ENCODE data around the gene HDAC4.

HDAC4 gene

DNA sequence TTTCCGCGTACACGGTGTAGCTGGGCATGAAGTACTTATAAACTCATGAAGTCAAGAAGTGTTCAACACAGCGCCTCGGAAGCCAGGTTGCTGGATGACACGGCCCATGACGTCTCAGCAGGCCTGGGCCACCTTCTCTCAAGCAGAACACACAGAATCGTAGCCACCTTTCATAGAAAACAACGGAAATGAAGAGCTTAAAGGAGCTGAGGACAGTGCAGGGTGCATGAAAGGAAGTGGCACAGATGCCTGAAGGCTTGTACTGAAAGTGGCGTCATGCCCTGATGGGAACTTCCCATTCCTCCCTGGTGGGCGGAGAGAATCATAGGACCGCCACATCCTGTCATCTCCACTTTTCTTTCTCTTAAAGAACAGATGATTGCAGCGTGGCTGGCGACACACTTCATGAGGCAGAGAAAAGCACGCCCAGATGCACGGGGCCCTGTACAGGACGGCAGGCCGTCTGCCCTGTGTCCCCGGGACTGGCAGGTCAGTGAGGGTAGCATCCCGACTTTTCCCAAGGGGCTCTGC is 31.1 kb downstream of the HDAC4 start:
- peak; percentile 30 to 47 for DNase-seq (ENCODE audit: low read depth in 2 of 2)

DNA sequence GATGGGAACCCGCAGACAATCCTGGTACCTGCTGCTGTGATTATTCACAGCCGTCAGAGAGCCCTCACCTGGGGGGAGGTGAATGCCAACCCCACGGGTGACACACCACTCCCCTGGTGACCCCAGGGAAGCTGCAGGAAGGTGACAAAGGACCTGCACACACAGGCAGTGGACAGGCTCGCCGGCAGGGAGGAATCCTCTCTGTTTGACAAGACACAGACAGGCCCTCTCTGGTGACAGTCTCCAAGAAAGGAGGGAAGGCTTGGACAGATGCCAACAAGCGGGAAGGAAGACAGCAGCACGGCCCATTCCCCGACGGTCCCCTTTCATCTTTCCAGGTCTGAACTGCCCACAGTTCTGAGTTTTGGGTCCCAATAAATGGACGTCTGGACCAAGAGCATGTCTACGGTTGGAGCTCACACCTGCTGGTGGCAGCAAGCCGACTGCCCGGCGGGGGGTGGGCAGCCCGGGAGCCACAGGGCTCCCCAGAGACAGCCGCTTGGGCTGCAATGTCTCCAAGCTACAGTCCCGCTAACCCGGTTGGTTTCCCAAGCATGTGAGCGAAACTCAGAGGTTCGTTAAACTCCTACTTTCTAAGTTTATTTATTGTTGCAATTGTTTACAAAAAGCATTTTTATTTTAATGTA is 31.8 kb downstream of the HDAC4 start:
- DNase-seq (ENCODE audit: low read depth in 2 of 2) = no peak

DNA sequence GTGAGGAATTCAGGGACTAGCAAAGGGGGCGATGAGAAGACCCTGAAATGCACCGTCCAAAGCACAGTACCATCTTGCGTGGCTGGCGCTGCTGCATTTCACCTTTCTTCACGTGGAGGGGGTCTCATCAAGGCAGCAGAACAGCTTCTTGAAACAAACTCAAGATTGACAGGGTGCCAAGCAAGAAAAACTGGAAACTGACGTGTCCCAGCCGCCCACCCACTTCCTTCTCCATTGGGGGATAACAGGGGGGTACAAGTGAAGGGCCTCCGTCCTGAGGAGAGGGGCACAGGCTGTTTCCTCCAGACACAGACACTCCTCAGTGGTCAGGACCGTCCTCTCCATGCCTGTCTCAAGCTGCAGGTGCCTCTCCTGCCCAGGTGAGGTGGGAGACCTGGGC is 32.5 kb downstream of the HDAC4 start:
- no peak for DNase-seq (ENCODE audit: low read depth in 2 of 2)

DNA sequence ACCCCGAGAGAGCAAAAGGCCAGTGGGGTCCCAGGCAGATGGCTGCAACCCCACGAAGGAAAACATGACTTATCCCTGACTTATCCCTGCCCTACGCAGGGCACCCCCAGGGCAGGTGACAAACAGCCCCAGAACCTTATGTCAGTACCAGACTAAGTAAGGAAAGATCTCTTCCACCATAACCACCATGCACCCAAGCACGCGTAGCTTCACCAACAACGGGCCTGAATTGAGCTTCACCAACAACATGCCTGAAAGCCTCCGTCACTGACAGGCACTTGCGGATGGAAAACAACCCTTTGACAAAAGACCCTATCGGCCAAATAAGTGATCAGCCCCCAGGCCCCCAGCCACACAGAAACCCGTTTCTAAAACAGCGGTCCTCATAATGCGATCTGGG is 34.1 kb downstream of the HDAC4 start:
- DNase-seq (ENCODE audit: low read depth in 2 of 2) = no peak

DNA sequence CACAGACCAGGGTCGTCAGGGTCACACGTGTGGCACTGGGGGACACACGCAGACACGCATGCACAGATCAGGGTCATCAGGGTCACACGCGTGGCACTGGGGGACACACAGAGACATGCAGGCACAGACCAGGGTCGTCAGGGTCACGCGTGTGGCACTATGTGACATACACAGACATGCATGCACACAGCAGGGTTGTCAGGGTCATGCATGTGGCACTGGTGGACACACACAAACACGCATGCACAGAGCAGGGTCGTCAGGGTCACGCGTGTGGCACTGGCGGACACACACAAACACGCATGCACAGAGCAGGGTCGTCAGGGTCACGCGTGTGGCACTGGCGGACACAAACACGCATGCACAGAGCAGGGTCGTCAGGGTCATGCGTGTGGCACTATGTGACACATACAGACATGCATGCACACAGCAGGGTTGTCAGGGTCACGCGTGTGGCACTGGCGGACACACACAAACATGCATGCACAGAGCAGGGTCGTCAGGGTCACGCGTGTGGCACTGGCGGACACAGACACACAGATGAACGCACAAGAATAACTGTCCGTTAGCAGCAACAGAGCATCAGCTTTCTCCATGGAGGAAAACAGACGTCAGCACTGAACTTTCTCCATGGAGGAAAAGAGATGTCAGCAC is 34.9 kb downstream of the HDAC4 start:
- no peak for DNase-seq (ENCODE audit: low read depth in 2 of 2)

DNA sequence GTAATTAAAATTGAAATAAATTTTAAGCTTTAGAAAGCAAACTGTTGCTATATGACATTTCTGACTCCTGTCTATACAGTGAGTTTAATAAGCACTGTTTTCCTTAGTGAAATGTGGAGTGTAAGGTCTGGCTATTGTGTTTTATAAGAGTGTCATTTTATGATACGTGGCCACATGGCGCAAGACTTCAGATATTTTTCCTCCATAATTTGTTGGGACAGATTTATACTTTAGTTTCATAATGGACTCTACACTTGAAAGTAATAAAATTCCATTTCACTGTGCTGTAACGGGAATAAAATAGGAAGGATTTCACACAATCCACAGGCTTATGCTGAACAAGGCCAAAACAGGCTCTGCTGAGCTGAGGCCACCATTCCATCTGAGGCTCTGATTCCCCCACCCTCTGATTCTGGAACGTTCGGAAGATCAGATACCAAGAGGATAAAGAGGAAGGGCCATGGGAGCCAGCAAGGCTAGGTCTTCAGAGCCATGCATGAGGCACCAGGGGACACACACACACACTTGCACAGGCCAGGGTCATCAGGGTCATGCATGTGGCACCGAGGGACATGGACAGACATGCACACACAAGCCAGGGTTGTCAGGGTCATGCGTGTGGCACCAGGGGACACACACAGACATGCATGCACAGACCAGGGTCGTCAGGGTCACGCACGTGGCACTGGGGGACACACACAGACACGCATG is 35.6 kb downstream of the HDAC4 start:
- no peak for DNase-seq (ENCODE audit: low read depth in 2 of 2)

DNA sequence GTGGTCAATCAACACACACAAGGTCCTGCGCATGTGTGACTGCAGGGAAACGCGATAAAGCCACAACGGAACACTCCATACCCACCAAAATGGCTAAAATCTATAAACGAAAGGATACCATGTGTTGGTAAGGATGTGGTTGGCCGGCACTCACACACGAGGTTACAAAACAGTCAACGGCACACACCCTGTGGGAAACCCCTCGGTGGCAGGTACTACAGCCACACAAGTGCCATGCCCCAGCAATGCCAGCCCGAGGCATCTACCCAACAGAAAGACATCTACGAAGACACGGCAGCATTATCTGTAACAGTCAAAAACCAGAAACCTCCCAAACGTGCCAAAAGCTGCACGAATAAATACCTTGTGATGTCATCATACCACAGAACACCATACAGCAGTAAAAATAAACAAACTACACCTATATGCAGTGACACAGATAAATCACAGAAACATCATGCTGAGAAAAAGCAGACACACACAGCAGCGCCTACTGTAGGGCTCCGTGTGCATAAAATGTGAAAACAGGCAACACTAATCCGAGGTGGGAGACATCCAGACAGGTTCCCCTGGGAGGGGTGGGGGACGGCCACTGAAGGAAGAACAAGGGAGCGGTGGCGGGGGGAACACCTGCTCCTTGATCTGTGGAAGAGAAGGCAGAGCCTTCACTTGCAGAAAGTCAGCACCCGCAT is 36.7 kb downstream of the HDAC4 start:
- peak; percentile 6 to 11 for DNase-seq (ENCODE audit: low read depth in 2 of 2)

DNA sequence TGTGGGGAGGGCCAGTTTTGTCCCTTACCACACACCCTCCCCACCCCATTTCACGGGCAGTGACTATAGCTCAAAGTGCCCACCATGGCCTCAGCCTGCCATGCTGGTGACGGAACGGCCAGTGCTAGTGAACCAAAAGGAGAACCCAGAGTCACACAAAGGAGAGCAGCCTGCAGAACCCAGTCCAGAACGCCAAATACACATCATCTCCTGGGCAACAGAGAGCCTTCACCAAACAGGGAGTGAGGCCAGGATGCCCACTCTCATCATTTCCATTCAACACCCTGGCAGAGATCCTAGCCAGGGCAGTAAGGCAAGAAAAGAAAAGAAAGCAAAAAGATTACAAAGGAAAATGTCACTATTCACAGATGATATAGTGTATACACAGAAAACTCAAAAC is 38.3 kb downstream of the HDAC4 start:
- no peak for DNase-seq (ENCODE audit: low read depth in 2 of 2)

DNA sequence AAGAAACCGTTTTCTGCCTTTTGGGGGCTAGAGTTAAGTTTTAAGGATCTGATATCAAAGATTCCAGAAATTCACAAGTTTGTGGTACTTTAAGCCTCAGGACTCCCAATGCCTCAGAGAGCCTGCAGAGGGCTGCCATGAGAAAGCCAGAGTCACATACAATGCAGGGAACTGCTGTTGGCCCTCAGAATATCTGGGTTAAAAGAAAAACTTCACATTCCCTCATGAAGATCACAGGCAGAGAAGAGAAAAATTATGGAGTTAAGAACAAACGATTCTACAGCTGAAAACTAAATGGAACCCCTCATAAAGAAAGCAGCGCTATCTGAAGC is 39.5 kb downstream of the HDAC4 start:
- DNase-seq (ENCODE audit: low read depth in 2 of 2) = no peak

DNA sequence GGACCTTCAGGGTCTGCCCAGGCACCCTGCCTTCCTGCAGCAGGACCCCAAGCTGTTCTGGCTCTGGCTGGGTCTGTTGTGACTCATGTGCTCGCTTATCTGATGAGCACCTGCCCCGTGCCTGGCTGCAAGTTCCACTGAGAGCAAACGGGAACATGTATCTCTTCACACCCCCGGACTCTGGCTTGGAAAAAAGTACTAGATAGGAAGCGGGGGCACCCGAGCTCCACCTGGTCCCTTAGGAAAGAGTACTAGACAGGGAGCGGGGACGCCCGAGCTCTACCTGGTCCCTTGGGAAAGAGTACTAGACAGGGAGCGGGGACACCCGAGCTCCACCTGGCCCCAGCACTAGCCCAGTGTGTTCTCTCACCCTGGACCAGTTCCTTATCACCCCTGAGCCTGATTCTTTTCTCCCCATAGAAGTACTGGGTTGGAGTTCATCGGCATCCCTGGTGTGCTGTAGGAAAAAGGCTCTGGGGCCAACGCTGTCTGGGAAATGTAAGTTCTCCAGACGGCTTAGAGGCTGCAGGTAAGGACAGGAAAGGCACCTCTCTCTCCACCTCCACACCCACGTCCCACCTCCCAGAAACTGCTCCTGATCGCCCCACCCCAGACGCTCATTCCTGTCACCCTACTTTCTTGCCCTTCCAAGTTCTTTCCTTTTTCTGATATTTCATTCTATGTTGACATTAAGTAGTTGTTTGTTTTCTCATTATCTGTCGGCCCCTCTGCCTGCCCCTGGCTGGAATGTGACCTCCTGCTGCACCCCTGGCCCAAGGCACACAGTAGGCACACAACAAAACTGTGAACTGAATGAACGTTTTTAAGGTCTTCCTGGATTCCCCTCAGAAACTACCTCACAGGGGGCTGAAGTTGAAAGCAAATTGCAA is 40.2 kb downstream of the HDAC4 start:
- DNase-seq (ENCODE audit: low read depth in 2 of 2) = no peak

DNA sequence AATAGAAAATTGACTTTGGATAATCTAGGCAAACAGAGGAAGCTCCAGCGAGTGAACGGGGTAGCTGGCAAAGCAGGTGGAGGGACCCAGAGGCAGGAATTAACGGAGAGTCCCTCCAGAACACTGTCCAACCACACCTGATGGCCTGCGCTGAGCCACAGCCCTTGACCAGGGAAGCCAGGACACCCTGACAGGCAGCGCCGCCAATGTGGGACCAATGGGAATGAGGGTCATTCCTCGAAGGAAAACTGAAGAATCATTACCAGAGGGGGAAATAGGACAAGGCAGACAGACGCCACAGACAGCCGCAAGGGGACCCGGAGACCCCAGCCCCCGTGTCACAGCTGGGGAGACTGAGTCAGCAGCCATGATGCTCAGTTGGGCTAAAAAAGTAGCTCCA is 40.8 kb downstream of the HDAC4 start:
- DNase-seq (ENCODE audit: low read depth in 2 of 2) = no peak

DNA sequence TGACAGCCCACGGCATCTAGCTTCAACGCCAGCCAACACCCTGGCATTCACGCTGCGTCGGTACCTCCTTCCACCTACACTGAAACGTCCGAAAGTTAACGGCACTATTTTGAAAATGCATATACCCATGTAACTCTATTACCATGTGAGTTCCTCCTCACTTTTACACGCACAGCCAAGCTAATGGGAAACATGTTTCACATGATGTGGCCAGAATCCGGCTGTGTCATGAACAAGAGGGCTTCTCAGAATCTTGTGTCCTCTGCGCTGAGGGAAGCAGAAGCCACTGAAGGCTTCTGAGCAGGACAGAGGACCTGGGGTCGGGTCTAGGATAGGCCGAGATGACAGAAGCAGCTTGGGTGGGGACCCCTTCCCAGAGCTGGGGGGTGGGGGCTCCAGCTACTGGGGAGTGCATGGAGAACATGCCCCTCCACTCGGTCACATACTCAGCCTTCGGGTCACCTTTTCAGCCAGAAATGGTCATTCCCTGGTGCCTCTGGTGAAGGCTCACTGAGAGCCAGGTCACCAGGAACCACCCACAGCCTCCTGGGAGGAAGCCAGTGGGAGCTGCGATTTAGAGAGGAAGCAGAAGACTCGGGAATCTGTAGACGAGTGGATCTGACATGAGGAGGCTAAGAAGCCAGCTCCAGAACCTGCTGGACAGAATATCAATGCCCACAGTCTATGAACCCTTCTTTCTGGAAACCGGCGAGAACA is 41.5 kb downstream of the HDAC4 start:
- DNase-seq (ENCODE audit: low read depth in 2 of 2) = no peak

DNA sequence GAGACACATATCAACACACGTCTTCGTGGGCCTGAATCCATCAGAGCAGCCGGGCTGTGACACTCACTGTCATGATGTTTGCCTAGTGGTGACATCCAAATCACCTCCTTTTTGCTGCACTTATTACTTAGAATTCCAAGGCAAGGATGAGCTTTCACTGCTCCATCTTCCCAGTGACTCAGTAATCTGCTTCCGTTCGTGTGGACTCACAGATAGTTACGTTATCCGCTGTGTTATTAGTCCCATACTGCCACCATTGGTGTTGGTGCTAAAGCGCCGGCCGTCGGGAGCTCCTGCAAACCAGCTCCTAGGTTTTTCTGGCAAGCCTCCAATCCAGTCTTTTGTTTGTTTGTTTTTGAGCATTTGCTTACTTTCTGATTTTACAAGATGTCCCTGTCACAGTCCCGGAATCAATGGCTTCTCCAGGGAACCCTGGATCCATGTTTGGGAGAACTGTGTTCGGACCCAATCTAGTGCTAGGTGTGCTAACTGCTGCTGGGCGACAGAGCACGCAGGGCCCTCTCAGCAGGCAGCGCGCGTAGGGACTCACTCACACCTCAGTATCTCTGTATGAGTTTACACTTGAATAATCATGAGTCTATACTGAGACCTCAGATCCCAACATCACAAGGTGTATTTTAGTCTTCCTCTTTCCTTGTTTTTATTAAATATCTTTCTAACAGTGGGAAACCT is 42.6 kb downstream of the HDAC4 start:
- DNase-seq (ENCODE audit: low read depth in 2 of 2) = no peak

DNA sequence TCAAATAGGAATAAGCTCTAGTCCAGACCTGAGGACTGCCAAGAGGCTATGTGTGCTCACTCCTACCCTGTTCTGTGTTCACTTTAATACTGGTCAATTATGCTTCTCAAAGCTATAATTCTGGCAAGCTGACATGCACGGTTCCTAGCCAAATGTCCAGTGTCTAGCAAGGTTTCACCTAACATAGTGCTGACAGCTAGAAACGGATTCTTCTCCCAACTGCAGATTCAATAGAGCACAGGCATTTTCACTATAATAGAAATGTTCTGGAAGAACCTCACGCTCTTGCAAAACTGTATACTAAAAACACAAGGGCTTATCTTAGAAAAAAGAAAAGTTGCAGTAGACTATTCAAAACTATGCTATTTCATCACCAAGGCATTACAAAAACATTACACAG is 45.1 kb downstream of the HDAC4 start:
- DNase-seq (ENCODE audit: low read depth in 2 of 2) = no peak

DNA sequence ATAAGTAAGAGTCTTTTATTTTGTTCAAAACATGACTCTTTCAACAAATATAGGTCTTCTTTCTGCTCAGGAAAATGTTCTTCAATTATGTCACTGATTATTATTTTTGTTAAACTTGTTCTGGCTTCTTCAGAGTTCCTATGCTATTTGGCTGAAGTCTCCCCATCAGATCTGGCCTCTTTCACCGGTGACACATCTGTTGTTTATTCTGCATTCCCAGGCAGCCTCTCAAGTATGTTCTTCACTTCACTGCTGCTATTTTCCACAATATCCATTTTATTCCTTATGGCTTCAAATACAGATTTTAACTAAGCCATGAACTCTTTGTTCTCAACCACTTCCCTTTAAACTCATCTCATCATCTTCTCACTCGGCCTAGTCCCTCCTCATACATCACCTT is 45.7 kb downstream of the HDAC4 start:
- no peak for DNase-seq (ENCODE audit: low read depth in 2 of 2)

DNA sequence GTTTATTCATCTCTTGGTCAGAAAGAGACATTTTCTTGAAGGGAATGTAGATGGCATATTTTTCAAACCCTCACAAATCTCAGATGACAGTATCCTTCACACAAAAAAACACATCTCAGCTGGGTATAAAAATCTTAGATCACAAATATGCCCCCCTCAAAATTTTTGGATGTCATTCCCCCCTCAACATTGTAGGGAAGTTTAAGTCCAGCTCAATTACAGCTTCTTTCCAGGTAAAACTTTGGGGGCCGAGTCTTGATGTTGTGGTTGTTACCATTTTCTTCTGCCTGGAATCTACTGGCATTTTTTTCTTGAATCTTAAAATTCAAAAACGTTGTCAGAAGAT is 46.1 kb downstream of the HDAC4 start:
- DNase-seq (ENCODE audit: low read depth in 2 of 2) = no peak

DNA sequence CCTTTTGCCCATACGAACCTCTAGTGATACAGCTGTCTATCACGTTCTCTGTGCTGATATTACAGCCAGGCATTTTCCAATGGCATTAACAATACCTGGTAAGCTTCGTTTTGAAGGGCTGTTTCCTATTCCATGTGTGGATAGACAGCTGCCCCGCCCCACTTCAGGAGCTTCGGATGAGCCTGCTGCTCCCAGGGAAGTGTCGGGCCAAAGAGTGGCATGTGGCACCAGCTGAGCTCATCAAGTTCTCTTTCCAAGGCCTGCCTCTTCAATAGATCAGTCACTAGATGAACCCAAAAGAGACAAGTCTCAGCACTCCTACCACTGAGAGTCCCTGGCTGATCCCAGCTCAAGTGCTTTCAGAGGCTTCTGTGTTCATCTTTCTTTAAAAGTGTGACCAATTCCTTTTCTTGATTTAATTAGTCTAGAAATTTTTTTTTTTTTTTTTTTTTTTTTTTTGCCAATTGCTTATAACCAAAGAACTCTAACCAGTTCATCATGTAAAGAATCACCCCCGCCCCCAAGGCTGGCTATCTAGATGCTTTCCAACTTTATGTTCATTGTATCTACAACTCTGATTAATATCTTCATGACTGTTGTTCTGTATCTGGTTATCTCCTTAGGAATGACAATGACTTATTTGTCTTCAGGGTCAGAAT is 46.6 kb downstream of the HDAC4 start:
- no peak for DNase-seq (ENCODE audit: low read depth in 2 of 2)

DNA sequence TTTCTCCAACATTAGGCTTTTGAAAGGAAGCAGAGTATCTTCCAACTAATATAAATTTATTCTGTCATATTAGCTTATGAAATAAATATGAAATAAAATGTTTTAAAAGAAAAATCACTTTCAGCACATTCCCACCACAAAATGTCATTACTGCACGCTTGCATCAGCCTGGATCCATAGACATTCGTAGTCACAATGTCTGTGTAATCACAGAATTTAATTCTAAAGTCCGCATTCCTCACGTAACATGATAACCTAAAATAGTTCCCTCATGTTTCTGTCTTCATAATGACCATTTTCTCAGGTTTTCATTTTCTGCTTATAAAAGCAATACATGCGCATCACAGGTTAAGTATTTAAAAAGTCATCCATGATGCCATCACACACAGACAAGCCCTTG is 47.1 kb downstream of the HDAC4 start:
- no peak for DNase-seq (ENCODE audit: low read depth in 2 of 2)

DNA sequence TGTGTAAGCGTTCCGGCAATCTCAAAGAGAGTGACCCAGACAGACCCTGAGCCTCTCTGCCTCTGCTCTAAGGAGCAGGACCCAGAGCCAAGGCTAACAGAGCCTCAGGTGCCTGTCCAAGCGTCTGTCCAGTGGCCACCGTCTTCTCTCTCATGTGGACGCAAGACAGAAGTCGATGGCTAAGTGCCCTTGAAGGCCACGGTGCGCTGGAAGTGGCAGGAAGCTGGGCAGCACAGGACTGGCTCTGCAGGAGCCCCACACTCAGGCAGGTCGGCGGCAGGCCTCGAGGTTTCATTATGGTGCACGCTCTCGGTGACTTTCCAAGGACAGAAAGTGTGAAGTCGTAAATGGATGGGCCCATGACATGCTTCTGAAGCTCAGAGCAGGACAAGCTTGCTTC is 49.1 kb downstream of the HDAC4 start:
- no peak for DNase-seq (ENCODE audit: low read depth in 2 of 2)
